ENCODE measurements around the gene CDR2L. TPM values are rescaled to one million over a fixed set of nuclear protein-coding genes. Genes with fewer than 3 reads are reported as not detected.
A peak's percentile ranks its signal among the peaks of the same experiment; 100 is the strongest.
"Not testable (repeated sequence)": the region's sequence is repeated elsewhere in the genome, so short reads cannot be mapped to it uniquely, and the experiment has no call there.

Gene CDR2L
- total RNA-seq, 1 donor from 2014 or later, result 19.1 TPM

DNA sequence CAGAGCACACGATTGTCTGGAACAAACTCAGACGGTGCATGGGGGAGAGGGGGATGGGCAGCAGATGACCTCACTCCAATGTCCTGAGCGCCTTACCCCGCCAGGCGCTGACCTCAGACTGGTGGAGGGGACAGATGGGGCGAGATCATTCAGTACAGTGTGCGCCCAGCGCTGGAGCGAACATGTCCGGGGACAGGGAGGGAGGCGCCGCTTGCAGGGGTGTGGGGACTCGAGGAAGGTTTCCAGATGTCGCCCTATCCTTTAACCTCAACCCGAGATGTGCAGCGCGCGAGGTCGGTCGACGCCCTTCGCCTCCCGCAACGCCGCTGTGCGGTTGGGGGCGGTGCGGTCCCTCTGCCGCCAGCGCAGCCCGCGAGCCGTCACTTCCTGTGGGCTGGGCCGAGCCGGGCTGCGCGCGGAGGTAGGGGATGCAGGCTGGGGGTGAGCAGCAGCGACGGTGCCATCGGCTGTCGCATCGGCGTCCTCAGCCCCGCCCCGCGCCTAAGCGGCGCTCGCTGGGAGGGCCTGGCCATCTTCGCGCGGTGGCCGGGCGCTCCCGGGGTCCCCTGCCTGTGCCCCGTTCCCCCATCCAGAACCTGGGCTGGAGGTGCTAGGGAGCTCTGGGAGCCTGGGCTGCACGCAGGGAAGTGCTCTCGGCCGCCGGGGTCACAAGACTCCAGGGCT is 5.3 kb upstream of the CDR2L start:
- peak; percentile 60 for DNase-seq

DNA sequence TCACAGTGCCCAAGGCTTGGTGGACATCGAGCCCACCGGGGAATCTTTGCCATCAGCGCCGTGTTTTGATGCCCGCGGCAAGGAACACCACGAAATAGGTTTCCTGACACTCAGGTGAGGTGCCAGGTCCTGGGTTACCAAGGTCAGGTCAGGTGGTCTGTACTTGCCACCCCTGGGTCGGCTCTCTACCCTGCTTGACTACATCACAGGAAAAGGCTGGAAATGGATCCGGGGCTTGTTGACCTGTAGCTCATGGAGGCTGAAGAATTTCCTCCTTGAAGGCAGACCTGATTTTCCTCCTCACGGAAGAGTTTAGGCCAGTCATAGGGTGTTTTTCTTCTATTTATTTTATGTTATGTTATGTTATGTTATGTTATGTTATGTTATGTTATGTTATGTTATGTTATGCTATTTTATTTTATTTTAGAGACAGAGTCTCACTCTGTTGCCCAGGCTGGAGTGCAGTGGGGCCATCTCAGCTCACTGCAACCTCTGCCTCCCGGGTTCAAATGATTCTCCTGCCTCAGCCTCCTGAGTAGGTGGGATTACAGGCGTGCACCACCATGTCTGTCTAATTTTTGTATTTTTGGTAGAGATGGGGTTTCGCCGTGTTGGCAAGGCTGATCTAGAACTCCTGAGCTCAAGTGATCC is 4.6 kb upstream of the CDR2L start:
- peak; percentile 48 for DNase-seq

DNA sequence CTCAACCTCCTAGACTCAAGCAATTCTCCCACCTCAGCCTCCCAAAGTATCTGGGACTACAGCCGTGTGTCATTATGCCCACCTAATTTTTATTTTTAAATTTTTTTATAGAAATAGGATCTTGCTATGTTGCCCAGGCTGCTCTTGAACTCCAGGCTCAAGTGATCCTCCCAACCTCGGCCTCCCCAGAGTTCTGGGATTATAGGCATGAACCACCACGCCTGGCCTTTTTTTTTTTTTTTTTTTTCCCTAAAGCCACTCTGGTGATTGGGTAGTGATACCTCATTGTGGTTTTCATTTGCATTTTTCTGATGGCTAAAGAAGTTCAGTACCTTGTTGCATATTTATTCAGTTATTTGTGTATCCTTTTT is 1.2 kb upstream of the CDR2L start:
- no peak for DNase-seq

DNA sequence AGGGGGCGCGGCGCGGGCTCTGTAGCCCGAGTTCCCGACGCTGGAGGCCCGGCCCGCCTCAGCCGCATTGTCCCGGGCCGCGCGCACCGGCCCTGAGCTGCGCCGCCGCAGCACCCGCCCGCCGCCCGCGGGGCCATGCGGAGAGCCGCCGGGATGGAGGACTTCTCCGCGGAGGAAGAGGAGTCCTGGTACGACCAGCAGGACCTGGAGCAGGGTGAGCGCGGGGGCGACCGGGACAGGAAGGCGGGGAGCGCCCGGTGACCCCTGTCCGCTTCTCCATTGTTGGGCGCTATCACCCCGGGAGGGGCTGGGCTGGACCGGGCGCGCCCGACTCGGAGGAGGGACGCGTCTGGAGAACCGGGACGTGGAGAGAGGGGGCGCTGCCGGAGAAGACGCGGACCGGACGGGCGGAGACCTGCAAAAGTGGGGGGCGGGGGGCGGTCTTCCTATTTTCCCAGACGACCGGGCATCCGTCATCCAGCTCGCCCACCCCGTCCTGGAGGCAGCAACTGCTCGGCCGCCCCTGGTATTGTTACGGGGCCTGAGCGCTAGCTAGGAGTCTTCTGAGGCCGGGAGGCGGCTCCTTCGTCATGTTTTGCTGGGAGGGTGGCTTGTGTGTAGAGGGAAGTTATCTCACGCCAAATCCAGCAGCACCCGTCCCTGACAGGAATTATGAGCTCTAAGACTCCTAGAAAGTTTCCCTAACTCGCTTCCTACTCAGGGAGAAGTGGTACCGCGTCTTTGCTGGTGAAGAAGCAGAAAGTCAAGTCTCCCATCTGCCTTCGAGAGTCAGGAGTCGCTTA is 678 bp downstream of the CDR2L start:
- peak; percentile 86 for DNase-seq

DNA sequence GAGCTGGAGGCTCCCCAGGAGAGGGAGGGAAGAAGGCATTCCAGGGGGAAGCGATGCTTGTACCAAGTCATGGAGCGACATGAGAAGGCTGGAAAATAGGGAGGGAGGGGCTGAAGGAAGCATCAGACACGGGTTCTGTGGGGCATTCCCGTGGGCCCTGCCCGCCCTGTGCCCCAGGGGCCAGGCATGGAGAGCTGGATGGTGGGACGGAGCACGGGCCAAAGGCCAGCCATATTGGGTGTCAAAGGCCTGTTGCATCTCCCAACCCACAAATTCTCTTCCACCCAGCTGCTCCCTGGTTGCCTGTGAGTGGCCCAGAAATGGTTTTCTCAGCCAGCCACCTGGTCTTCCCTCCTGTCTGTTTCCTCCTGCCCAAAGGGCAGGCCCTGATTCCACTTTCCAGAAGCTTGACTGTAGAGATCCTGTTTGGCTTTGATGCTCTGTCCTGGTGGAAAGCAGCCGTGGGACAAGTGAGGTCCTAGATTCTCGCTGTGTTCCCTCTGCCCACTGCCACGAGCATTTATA is 3.2 kb downstream of the CDR2L start:
- no peak for DNase-seq

DNA sequence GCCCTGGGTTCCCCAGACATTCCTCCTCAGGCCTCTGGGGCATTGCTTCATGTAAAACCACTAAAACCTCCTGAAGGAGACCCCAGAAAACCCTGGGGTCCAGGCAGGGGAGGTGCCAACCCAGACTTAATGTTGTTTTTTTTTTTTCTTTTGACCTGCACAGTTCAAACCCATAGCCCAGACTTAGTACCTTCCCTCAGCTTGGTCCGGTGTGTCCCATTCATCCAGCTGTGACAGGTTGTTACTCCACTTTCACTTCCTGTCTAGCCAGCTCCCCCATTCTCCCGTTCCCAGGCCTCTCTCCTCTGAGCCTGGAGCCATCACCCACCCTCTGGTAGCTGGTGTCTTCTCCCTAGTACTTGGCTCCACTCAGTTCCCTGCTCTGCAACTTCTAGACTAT is 4.8 kb downstream of the CDR2L start:
- no peak for DNase-seq

DNA sequence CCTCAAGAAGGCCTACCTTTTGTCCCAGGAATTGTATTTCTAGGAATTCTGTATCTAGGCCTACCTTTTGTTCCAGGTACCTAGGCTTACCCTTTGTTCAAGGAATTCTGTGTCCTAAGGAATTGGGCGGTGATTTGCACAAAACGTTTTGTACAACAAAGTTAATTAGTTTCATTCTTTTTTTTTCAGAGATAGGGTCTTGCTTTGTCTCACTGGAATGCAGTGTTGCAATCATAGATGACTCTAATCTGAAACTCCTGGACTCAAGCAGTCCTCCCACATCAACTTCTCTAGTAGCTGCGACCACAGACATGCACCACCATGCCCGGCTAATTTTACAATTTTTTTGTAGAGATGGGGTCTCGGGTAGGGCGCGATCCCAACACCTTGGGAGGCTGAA is 7.0 kb downstream of the CDR2L start:
- DNase-seq, result no peak

DNA sequence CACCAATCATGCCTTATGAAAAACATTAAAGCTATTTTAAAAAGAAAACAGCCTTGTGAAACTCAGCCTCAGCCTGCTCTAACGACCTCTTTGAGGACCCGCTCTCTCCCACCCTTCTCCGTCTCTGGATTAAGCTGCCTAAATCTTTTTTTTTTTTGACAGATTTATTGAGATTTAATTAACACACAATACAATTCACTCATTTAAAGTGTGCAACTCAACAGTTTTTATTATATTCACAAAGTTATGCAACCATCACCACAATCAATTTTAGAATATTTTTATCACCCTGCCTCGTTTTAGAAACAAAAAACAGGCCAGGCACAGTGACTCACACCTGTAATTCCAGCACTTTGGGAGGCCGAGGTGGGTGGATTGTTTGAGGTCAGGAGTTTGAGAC is 8.4 kb downstream of the CDR2L start:
- no peak for DNase-seq

DNA sequence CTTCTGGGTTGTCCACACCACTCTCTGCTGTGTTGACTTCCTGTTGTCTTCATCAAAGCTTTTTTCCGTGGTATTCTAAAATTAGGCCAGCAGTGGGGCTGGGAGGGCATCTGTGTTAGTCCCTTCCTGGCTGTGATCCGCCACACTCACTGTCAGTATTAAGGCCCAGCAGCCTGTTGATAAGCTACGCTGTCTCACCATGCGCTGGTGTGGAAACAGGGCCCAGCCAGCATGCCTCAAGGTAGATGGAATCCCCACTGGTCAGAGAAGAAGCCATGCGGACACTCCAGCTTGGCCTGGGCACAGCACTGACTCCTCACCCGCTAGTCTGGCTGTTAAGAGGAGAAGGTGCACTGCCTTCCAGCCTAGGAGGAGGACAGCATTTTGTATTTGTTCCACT is 11.4 kb downstream of the CDR2L start:
- DNase-seq, result no peak

DNA sequence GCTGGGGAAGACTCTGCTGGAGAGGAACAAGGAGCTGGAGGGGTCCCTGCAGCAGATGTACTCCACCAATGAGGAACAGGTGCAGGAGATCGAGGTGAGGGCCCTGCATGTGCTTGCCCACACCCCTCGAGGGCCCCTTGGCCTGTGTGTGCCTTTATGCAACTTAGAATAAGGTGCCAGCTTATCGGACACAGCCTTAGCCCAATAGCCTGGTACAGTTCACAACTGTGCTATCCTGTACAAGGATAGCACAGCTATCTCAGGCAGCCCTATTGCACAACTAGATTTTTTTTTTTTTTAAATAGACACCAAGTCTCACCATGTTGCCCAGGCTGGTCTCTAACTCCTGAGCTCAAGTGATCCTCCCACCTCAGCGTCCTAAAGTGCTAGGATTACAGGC is 12.1 kb downstream of the CDR2L start:
- DNase-seq, result no peak

DNA sequence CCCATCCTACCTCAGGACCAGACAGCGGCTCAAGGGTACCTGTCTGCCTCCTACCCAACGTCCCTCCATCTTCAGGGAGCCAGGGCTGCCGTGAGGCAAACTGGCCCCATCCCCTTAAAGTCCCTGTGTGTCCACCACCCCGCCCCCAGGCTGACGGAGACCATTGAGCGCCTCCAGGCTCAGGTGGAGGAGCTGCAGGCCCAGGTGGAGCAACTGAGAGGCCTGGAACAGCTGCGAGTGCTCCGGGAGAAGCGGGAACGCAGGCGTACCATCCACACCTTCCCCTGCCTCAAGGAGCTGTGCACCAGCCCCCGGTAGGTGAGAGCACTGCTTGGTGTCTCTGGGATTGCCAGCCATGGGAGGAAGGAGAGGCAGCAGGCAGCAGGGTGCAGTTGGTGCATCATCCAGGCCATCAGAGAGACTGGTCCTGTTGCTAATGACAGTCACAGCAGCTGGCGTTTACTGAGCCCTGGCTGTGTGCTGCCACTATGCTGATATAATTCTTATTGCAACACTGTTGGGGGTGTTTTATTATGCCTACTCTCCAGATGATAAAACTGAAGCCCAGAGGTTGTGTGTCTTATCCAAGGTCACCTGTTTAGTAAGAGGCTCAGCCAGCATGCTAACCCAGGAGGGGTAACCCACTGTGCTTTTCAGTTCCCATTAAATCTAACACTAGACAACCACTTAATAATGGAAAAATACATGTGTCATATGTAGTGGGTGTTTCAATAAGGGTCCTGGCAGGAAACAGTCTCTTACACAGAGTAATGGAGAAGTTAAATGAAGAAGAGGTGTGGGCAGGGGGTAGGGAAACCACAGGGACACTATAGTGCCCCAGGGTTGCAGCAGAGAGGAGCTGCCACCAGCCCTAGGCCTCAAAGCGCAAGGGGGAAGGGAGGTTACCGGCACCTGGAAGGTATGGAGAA is 14.7 kb downstream of the CDR2L start:
- DNase-seq, result no peak

DNA sequence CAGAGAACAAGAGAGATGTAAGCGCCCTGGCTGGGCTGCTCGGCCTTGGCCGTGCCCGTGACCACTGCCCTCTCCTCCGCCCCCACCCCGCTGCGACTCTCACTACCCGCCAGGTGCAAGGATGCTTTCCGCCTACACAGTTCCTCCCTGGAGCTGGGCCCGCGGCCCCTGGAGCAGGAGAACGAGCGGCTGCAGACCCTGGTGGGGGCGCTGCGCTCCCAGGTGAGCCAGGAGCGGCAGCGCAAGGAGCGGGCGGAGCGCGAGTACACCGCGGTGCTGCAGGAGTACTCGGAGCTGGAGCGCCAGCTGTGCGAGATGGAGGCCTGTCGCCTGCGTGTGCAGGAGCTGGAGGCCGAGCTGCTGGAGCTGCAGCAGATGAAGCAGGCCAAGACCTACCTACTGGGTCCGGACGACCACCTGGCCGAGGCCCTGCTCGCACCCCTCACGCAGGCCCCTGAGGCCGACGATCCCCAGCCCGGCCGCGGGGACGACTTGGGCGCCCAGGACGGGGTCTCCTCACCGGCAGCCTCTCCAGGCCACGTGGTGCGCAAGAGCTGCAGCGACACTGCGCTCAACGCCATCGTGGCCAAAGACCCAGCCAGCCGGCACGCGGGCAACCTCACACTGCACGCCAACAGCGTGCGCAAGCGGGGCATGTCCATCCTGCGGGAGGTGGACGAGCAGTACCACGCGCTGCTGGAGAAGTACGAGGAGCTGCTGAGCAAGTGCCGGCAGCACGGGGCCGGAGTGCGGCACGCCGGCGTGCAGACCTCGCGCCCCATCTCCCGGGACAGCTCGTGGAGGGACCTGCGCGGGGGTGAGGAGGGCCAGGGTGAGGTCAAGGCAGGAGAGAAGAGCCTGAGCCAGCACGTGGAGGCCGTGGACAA is 15.9 kb downstream of the CDR2L start:
- DNase-seq, result no peak

DNA sequence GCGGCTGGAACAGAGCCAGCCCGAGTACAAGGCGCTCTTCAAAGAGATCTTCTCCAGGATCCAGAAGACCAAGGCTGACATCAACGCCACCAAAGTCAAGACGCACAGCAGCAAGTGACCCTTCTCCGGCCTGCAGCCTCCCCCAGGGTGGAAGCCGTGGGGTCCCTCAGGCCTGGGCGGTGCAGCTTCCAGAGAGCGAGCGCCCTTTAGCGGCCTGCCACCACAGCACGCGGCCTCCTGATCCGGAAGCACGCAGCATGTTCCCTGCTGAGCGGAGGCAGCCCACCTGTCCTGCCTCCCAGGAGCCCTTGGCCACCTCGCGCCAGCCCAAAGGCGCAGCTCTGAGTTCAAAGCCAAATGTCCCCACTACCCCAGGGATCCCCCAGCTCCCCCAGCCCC is 16.5 kb downstream of the CDR2L start:
- no peak for DNase-seq

DNA sequence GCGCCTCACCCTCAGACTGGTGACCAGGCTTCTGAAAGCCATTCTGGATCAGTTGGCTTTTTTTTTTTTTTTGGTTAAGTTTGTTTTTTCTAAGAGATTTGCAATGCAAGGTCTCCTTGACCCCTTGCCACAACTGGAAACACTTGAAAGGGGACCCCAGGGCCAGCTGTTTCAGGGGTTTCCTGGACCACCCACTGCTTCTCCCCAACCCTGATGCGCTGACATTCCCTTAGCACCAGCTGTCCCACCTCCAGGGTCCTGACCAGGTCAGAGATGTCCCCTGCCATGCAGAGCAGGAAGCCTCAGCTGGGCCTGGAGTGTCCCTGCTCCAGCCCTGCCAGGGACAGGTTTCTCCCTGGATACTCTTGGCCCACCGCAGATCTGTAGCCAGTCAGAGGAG is 16.9 kb downstream of the CDR2L start:
- no peak for DNase-seq

DNA sequence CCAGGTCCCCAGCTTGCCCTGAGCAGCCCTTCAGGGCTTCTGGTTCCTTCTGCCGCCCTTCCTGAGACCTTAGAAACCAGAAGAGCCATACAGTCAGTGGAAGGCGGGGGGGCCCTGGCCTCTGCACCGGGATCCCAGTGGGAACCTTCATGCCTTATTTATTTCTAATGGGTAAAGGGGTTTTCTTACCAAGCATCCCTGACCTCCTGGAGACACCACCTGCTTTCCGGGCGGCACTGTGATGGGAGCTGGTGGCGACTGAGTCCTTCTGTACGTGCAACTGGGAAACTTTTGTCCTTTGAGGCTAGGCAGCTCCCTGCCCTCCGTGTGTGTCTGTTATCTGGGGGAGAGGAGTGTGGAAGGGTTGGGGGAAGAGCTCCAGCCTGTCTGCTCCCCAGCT is 17.9 kb downstream of the CDR2L start:
- no peak for DNase-seq

DNA sequence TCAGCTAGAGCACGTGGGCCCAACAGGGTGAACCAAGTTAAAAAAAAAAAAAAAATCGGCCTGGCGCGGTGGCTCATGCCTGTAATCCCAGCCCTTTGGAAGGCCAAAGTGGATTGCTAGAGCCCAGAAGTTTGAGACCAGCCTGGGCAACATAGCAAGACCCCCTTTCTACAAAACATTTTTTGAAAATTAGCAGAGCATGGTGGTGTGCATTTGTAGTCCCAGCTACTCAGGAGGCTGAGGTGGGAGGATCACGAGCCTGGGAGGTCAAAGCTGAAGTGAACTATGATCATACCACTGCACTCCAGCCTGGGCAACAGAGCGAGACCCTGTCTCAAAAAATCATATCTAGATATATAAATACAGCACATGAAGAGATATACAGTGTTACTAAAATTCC is 18.7 kb downstream of the CDR2L start:
- DNase-seq, result not testable (repeated sequence)

DNA sequence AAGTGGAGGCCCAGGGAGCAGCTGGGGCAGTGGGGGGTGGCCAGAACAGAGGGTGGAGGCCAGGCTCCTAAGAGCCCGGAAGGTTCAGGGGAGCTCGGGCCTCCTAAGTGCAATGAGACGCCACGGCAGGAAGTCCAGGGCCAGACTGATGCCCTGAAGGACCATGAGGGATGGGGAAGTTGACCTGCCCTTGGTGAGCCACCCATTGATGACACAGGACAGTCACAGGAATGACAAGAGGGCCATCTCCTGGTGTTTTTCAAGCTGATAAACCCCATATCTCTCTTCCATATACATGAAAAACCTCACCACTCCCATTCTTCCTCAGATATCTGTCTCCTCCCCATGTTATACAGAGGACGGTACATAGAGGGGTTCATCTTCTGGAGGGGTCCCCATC is 19.2 kb downstream of the CDR2L start:
- no peak for DNase-seq

DNA sequence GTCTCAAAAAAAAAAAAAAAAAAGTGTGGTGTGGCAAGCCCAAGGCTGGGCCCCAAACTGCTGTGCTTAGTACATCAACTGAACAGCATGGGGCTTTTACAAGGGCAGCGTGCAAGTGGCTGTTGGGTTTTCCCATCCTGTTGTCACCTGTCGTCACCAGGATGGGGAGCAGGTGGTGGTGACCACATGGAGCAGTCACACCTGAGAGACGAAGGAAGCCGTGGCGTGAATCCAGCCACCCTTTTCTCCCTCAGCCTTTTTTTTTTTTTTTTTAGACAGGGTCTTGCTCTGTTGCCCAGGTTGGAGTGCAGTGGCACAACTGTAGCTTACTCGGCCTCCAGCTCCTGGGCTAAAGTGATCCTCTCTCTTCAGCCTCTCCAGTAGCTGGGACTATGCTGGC is 20.9 kb downstream of the CDR2L start:
- DNase-seq, result no peak

DNA sequence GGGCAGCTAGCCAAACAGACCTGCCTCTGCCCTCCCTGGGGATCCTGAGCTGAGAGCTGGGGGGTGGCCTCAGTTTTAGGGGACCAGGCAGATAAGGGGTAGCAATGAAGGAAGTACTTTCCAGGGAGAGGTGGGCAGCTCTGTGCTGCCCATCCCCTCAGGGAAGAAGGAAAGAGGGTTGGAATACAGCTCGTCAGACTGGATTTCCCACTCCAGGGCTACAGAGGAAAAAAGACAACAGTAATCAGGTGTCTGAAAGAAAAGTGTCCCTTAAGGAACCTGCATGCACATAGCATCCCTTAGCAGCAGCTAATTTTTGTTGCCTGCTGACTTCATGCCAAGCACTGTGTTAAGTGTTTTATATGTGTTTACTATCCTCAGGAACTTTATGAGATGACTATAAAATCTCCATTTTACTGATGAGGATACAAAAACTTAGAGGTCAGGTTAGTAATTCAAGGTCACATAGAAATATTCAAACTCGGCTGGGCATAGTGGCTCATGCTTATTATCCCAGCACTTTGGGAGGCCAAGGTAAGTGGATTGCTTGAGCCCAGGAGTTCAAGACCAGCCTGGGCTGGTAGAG is 21.8 kb downstream of the CDR2L start:
- no peak for DNase-seq

DNA sequence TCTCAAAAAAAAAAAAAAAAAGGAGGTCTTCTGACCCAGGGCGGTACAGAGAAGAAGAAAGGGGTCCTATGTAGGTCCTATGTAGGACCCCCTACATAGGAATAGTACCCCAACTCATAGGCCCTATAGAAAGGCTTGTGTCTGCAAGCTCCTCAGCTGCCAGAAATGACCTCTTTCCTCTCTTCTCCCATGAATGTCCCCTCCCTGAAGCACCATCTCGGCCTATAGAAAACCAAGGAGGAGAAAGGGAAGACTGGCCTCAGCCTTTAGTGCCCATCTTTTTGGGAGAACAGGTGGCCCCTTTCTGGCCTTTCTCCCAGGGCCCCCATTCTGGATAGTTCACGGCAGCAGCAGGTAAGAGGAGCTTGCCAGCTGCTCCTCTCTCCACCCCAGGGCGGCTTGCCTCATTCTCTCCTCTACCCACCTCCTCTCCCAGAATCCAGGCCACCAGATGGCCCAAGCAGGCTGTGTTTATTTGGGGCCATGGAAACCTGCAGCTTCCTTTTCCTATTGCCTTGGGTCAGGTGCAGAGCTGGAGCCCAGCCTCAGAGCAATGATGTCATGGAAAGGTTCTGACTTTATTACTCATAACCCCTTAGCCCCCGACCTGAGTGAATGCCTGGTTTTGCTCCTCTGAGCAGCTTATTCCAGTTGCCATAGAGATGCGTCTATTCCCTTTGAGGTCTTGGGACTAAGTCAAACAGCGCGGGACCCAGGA is 23.4 kb downstream of the CDR2L start:
- peak; percentile 95 for DNase-seq
